ENCODE measurements around the gene AVPR2.

The AVPR2 gene

GRCh38 chrX:153903991-153904957 lies at the start of gene AVPR2:
AVPR2 (plus strand) TSS chrX:153904673; CDS start chrX:153905146, 473 bp downstream.
- DNase-seq (ENCODE audit: low read depth in 3 of 3) = no peak

- DNase-seq (ENCODE audit: low read depth in 3 of 3) = no peak
These were observed 49.8 kb upstream of the AVPR2 start for GRCh38 chrX:153854702-153855101.

- DNase-seq (ENCODE audit: low read depth in 3 of 3) = no peak
These were observed 47.0 kb upstream of the AVPR2 start for GRCh38 chrX:153857348-153857903.

- no peak for DNase-seq (ENCODE audit: low read depth in 3 of 3)
These were observed 43.3 kb upstream of the AVPR2 start for GRCh38 chrX:153861151-153861550.

- DNase-seq (ENCODE audit: low read depth in 3 of 3) = no peak
These were observed 42.7 kb upstream of the AVPR2 start for GRCh38 chrX:153861733-153862310.

- DNase-seq (ENCODE audit: low read depth in 3 of 3) = no peak
These were observed 41.9 kb upstream of the AVPR2 start for GRCh38 chrX:153862369-153863250.

- DNase-seq (ENCODE audit: low read depth in 3 of 3) = no peak
These were observed 41.1 kb upstream of the AVPR2 start for GRCh38 chrX:153863251-153863991.

GRCh38 chrX:153864101-153864500 lies 40.4 kb upstream of the AVPR2 start:
- DNase-seq (ENCODE audit: low read depth in 3 of 3) = no peak

- no peak for DNase-seq (ENCODE audit: low read depth in 3 of 3)
These were observed 39.7 kb upstream of the AVPR2 start for GRCh38 chrX:153864561-153865320.

- DNase-seq (ENCODE audit: low read depth in 3 of 3) = no peak
These were observed 39.2 kb upstream of the AVPR2 start for GRCh38 chrX:153865321-153865580.

GRCh38 chrX:153865685-153866084 lies 38.8 kb upstream of the AVPR2 start:
- no peak for DNase-seq (ENCODE audit: low read depth in 3 of 3)

GRCh38 chrX:153866302-153867019 lies 38.0 kb upstream of the AVPR2 start:
- no peak for DNase-seq (ENCODE audit: low read depth in 3 of 3)

GRCh38 chrX:153867139-153867538 lies 37.3 kb upstream of the AVPR2 start:
- DNase-seq (ENCODE audit: low read depth in 3 of 3) = no peak

- DNase-seq (ENCODE audit: low read depth in 3 of 3) = no peak
These were observed 36.8 kb upstream of the AVPR2 start for GRCh38 chrX:153867671-153868070.

GRCh38 chrX:153868576-153869472 lies 35.6 kb upstream of the AVPR2 start:
- no peak for DNase-seq (ENCODE audit: low read depth in 3 of 3)

- DNase-seq (ENCODE audit: low read depth in 3 of 3) = no peak
These were observed 34.8 kb upstream of the AVPR2 start for GRCh38 chrX:153869473-153870287.

- no peak for DNase-seq (ENCODE audit: low read depth in 3 of 3)
These were observed 34.2 kb upstream of the AVPR2 start for GRCh38 chrX:153870288-153870690.

GRCh38 chrX:153870791-153871360 lies 33.6 kb upstream of the AVPR2 start:
- DNase-seq (ENCODE audit: low read depth in 3 of 3) = no peak
